Nucleus accumbens (tissue), 56 donors: ENCODE measurements around the gene CSNK1A1.
"Not testable (repeated sequence)": the region's sequence is repeated elsewhere in the genome, so short reads cannot be mapped to it uniquely, and the experiment has no call there.

Experiments used
- DNase-seq, 56 donors: peaks; one replicate each; lab custom pipeline; 2025; lab: John Stamatoyannopoulos, UW

The CSNK1A1 gene

DNA sequence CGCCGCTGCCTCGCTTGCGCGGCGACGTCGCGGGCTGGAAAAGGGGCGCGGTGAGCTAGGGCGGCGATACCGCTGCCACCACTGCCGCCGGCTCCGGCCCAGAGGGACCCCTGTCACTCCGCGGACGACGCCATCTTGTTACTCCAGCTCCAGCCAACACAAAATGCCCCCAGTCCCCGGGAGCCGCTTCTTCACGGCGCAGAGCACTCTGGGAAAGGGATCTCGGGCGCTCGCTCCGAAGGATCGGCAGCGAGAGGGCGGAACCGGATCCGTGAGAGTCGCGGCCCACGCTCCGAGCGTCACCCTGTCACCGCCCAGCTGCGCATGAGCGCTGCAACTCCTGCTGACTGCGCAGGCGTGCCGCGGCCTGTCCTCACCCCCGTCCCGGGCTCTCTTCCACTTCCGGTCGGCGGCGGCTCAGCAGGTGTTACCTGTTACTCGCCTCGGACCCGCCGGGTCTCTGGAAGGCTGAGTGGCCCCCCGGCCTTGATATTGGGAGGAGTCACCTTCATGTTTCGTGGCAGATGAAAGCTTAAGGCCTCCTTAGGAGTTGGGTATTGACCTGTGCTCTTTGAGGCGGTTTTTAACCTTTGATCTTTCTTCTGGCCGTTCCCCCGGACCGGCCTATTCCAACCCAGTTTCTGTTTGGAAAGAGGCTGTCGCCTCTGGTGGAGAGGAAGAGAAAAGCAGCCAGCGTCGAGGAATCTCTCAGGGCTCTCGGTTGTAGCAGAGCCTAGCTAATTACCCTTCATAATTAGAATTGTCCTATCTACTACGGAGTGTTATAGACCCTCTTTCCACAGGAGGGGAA is at the start of gene CSNK1A1:
TSS of gene CSNK1A1 (minus strand) at position 213 of the 811 bp plus-strand sequence. CDS start 475 bp downstream, outside the sequence.
- peak; percentile 73 to 99 (median 97) for DNase-seq

DNA sequence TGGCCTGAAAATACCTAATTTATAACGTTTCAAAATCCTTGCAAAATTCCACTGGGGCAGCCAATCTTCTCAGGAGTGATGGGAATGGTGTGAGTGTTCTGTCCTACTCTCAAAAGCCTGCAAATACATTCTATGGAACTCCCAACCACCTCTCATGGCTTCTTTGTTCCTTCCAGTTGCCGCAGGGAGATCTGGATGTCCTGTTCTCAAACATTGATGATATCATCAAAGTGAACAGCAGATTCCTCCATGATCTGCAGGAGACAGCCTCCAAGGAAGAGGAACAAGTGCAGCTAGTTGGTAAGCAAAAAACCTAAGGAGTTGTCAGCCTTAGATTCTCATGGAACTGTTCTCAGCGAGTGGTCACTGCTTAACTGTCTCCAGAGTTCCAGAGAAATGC is 49.7 kb upstream of the CSNK1A1 start:
- no peak for DNase-seq

DNA sequence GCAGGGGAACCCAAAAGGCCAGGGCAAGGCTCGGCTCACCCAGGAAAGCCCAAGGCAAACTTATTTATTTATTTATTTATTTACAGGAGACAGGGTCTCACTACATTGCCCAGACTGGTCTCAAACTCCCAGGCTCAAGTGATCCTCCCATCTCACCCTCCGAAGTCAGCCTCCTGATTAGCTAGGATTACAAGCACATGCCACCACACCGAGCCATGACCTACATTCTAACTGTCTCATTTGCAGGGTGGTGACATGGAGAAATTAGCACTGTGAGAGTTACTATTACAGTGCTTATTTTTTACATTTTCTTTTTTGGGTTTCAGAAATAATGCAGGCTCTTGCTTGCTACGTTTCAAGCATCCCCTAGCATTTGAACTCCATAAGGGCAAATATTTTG is 48.1 kb upstream of the CSNK1A1 start:
- DNase-seq: no peak

DNA sequence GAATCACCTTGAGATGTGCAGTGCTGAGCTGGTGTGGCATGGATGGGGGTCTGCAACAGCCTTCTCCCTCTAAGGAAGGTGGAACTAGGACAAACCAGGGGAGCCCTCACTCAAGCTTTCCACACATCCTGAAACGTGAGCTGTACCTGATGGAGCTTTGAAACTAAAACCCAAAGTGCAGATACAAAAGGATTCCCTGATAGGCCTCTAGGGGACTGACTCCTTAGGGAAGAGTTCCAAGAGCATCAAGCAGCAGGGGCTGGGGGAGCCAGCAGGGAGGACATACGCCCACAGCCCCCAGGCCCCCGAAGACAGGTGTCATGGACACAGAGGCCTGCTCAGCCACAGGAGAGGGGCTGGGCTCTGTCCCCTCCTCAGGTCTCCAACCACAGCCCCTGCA is 47.7 kb upstream of the CSNK1A1 start:
- DNase-seq: no peak

DNA sequence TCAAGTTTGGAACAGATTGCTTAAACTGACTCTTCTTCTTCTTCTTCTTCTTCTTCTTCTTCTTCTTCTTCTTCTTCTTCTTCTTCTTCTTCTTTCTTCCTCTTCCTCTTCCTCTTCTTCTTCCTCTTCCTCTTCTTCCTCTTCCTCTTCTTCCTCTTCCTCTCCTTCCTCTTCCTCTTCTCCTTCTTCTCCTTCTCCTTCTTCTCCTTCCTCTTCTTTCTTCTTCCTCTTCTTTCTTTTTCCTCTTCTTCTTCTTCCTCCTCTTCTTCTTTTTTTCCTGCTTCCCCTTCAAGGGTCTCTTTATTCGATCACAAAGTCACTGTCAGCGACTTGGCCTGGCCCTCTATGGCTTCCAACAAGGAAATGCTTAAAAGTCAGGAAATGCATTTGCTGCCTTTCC is 47.0 kb upstream of the CSNK1A1 start:
- not testable (repeated sequence) for DNase-seq

DNA sequence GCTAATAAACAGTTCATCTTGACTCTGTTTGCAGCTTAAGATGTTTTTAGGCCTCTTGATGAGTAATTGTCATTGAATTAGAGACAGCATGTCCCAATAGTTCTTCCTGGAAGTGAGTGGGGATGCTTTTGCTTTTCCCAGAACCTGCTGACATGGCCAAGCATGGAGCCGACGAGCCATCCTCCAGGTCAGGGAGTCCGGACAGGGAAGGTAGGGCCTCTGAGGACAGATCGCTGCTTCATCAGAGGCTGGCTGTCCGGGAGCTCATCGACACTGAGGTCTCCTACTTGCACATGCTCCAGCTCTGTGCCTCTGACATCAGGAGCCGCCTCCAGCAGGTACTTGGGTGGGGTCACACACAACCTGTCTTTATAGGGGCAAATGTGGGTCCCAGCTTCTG is 46.4 kb upstream of the CSNK1A1 start:
- no peak for DNase-seq

DNA sequence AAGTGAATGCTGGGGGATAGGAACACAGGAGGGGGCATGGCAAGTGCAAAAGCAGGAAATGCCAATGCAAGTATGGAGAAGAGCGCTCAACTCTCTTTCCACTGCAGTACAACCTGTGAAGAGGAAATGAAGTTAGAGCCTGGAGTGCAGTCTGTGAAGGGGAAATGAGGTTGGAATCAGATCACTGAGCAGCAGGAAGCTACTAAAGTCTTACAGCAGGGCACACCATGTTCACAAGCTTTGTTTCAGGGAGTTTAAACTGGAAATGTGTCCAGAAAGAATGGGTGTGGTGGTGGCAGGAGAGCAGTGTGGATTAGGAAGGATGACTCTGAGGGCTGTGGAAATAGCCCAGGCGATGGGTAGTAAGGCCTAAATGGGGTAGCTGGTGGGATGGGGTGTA is 45.5 kb upstream of the CSNK1A1 start:
- DNase-seq: no peak

DNA sequence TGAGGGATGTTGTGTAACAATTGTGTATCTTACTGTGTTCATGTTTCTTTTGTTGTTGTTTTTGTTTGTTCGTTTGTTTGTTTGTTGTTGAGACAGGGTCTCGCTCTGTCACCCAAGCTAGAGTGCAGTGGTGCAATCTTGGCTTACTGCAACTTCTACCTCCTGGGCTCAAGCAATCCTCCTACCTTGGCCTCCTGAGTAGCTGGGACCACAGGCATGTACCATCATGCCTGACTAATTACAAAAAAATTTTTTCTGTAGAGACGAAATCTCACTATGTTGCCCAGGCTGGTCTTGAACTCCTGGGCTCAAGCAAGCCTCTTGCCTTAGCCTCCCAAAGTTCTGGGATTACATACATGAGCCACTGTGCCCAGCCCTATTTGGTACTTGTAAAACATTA is 43.9 kb upstream of the CSNK1A1 start:
- not testable (repeated sequence) for DNase-seq

DNA sequence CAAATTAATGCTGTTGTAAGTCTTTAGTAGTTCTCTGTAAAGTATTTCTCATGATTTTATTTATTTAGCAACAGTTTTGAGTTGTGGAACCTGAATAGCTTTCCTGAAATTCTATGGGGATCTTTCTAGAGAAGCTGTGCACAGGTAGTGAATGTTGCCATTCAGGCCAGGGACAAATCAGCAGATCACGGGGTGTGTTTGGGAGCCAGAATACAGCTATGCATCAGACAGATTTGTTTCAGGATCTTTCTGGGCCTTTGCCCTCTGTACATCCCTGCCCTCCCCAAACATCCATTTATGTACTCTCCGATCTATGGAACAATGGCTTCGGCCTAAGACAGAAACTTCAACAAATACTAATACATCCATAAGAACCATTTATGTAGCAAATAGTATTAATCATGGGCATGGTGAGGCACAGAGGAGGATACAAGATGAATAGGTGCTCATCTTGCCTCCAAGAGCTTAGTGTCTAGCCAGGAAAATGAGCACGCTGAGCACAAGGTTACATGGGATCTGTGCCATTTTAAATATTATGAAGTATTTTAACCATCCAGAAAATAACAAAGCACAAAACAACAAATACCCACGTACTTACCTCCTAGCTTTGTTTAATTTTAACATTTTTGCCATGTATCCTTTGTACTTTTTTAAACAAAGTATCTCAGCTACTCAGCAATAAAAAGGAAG is 43.1 kb upstream of the CSNK1A1 start:
- no peak for DNase-seq

DNA sequence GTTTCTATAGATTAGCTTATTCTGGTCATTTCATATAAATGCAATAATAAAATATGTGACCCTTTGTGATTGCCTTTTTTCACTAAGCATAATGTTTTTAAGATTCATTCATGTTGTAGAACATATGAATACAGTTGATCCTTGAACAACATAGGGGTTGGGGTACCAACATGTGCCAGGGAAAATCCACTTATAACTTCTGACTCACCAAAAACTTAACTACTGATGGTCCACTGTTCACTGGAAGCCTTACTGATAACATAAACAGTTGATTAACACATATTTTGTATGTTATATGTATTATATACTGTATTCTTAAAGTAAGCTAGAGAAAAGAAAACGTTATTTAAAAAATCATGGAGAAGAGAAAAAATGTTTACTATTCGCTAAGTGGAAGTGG is 42.1 kb upstream of the CSNK1A1 start:
- DNase-seq: no peak

DNA sequence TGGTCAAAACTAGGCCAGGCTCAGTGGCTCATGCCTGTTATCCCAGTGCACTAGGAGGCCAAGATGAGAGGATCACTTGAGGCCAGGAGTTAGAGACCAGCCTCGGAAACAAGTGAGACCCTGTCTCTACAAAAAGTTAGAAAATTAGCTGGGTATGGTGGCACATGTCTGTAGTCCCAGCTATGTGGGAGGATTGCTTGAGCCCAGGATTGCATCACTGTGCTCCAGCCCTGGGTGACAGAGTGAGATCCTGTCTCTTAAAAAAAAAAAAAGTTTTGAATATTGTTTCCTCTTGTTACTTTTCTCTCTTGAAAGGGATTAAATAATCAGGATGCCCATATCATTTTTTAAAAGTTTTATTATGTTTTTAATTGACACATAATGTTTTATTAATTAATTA is 37.7 kb upstream of the CSNK1A1 start:
- DNase-seq: no peak

DNA sequence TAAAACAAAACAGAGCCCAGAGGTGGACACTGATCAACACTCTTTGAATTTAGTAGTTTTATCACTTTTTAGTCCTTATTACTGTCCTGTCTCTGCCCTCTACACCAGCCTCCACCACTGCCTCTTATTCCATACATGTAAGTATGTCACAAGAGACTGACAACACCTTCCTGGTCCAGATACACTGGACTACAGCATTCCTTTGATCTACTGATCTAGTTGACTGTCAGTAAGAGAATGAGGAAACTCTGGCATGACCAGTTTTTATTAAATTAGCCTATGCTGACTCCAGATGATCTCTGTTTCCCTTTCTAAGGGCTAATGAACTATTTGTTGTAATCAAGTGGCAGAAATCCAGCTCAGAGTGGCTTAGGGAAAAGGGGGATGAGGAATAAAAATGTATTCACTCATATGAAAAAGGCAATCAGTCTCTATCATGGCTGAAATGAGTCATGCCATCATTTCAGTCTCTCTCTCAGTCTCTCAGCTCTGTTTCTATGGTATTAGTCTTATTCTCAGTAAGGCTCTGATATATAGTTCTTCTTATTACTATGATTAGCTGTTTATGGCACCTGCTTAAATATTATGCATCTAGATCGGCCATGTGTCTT is 35.6 kb upstream of the CSNK1A1 start:
- DNase-seq: no peak

DNA sequence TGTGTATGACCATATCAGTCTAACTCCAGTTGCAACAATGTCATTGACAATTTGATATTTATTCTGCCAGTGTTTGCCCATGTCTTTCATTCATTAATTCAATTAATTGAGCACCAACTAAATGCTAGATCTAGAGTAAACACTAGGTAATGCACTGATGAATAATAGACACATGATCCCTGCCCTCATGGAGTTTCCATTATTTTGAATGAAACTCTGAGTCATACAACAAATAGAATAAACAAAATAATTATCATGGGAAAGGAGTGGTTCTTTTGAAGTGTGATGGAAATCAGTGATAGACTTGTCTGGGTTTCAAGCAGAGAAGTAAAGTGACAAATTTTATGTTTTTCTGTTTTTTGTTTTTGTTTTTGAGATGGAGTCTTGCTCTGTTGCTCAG is 34.7 kb upstream of the CSNK1A1 start:
- DNase-seq: no peak

DNA sequence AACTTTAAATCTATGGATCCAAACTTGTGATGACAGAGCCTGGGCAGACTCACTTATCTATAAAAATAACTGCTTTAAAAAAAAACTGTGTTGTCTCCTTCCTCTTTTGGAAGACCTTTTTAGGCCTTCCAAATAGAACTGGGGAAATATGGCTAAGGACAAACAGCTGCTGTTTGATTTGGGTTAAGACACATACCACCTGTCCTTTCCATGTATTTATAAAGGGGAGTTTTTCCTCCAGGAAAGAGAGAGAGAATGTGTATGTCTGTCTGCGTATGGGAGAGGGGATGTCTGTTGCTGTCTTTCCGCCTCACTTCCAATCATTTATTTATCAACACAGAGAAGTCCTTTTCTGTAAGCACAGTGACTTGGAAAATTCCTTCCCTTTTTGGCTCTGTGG is 32.9 kb upstream of the CSNK1A1 start:
- no peak for DNase-seq

DNA sequence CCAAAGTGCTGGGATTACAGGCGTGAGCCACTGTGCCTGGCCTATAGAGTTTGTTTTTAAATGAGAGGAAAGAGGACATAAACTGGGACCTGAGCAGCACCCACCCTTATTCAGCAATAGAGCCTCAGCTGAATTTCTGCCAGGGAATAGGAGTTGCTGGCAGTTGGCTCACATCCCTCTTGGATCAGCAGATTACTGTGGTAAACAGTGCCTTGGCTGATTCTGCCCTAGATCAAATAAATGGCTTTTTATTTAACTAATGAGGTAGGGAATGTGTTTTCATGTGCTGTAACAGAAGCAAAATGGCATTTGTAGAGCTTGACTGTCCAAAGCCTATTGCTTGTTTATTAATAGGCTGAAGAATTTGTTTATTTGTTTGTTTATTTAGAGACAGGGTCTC is 32.2 kb upstream of the CSNK1A1 start:
- DNase-seq: peak in 45 of 56 donors; percentile 7 to 71 (median 43)

DNA sequence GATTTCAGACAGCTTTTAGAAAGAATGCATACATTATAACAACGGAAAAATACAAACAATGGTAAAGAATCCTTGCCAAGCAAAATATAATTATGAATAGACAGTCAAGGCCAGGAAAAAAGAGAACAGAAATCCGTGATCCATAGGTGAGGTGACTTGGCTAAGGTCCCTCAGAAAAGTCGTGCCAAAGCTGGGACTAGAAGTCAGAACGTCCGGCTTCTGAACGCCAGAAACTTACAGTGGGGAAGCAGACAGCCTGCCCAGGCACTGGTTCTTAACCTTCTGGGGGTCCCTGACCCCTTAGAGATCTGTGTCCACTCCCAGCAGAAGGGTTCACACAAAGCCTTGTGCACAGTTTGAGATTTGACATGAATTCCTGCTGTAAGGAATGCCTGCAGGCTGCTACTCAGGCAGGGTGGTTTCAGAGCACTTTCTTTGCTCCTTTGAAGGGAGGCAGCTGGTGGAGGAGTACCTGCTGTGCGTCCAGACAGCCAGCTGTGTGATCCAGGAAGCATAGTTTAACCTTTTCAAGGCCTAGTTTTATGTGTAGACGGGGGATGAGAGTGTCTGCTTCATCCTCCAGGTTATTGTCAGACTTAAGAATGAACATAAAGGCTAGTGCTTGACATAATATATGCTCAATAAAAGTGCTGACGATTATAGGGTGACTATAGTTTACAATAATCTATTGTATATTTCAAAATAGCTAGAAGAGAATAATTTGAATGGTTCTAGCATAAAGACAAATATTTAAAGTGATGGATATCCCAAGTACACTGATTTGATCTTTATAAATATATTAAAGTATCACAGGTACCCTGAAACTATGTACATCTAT is 30.9 kb upstream of the CSNK1A1 start:
- DNase-seq: peak in 25 of 56 donors; percentile 1 to 54 (median 17)

DNA sequence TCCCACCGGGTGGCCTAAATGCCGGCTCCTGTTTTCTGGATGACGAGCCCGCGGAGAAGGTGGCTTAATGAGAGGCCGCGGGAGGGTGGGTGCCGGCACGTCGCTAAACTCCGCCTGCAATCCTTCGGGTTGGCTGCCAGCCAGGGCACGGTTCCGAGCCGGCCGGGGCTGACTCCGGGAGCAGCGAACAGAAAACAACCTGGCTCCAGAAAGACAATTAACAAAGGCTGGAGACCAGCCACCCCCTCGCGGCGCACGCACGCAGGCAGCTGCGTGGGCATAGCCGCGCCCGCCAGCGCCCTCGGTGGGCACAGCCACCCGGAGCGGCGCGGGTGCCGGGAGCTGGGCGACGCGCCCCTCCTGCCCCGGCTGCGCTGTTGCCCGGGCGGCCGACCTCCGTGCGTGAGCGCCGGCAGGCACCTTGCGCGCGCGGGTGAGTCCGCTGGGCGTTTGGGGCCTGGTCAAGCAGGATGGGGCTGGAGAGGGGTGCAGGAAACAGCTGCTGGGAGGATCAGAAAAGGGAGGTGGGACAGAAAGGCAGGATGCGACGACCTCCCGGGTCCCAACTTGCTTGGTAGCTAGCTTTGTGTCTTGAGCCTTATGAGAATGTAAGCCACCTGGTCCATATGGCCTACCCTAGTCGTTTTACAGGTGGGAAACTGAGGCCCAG is 30.1 kb upstream of the CSNK1A1 start, which contains the start of gene ARHGEF37:
TSS of gene ARHGEF37 (plus strand) at position 307 of the 670 bp plus-strand sequence. CDS start 16,272 bp downstream, outside the sequence.
- DNase-seq: peak in 55 of 56 donors; percentile 31 to 94 (median 84)

DNA sequence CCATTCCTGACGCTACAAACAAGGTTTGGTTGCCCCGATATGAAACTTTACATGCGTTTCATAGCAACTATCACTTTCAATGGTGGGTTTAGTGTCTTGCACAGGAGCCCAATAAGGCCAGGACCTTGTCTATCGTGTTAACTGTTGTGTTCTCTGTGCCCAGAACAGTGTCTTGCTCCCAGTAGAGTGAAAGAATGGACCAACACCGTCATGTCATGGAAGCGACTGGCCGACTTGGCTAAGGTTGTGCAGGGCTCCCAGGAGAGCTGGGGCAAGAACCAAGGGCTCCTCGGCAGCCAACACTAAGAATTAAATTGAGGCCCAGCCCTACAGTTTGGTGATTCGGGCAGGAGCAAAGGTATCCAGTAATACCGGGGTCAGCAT is 29.6 kb upstream of the CSNK1A1 start:
- DNase-seq: no peak

DNA sequence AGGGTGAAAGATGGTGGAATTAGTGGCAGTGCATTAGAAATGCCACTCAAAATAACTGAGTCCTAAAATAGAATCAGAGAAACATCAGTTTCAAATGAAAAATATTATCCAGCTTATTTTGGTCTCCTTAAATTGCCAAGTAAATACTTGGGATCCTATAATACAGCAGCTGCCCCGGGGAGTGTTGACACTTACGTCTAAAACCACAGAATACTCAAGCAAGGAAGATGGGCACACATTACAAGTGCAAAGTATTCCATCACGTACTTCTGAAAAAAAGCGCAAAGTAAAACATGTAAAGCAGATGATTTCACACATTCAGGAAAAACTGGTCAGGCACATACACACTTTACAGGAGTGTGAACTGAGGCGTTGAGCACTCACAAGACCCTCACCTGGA is 27.7 kb upstream of the CSNK1A1 start:
- no peak for DNase-seq

DNA sequence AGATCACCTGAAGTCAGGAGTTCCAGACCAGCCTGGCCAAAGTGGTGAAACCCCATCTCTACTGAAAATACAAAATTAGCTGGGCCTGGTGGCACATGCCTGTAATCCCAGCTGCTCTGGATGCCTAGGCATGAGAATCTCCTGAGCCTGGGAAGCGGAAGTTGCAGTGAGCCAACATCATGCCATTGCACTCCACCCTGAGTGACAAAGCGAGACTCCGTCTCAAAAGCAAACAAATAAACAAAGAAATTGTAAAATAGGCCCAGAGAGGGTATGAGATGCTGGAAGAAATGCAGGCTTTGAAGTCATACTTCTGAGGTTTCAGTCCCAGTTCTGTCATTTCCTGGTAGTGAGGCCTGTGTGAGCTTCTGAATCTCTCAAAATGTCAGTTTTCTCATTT is 24.8 kb upstream of the CSNK1A1 start:
- no peak for DNase-seq
